HFFc6 (cell line): ENCODE results near the gene MARCHF11. TPM values are rescaled to one million over a fixed set of nuclear protein-coding genes. Genes with fewer than 3 reads are reported as not detected.

Experiments used
- DNase-seq: peaks from one replicate; pipeline ENCODE4 v3.0.0-alpha.2; 2018
- H3K27ac Mint-ChIP-seq: 2 replicates; pipeline ENCODE4 v1.8.0; 2020; ENCODE audit warnings: mild to moderate bottlenecking, mixed read lengths
- H3K27me3 Mint-ChIP-seq: 2 replicates; pipeline ENCODE4 v1.8.0; 2021; ENCODE audit warnings: mild to moderate bottlenecking, moderate library complexity, mixed read lengths; ENCODE audit not compliant: insufficient read depth
- H3K36me3 Mint-ChIP-seq: 2 replicates; pipeline ENCODE4 v1.8.0; 2021; ENCODE audit warnings: low read depth, mixed read lengths
- H3K4me1 Mint-ChIP-seq: 2 replicates; pipeline ENCODE4 v1.8.0; 2020; ENCODE audit warnings: low read depth, mixed read lengths
- H3K4me3 Mint-ChIP-seq: 2 replicates; pipeline ENCODE4 v1.8.0; 2020; ENCODE audit warnings: mild to moderate bottlenecking, moderate library complexity, mixed read lengths
- H3K9me3 Mint-ChIP-seq: 2 replicates; pipeline ENCODE4 v1.8.0; 2020; ENCODE audit warnings: mild to moderate bottlenecking, mixed read lengths
- CTCF ChIP-seq: fragments of 200-600 bp; sonication (generic); IDR thresholded peaks from 2 replicates; pipeline ENCODE4 v1.5.0; 2021; ENCODE audit warnings: antibody characterized with exemption, mild to moderate bottlenecking
- total RNA-seq, 6 experiments: library from RNA; stranded (reverse); fragmentation: NEBNext Ultra II Directional; extraction: Animal tissue kit (Norgen Biotek cat#: 25700); gene quantifications; 2 replicates in 1 of 6; 3 replicates in 5 of 6; pipeline ENCODE4 v1.2.3, GENCODE V29; 2021

The MARCHF11 gene
- total RNA-seq, 6 experiments from 2014 or later: not detected

- Mint-ChIP-seq H3K4me3 (no peak overlapping the region), H3K27ac (no peak overlapping the region), H3K9me3 (peaks cover 9% of the 10 kb centered on the region), H3K36me3 (no peaks in the 10 kb centered on the region), H3K27me3 (peaks cover 10% of the 10 kb centered on the region; the same call in 1 of the 2 replicates), H3K4me1 (no peaks in the 10 kb centered on the region)
- no peak for TF ChIP-seq CTCF
- no peak for DNase-seq
Observed at GRCh38 chr5:16178745-16179372, 732 bp downstream of the MARCHF11 start.

DNA sequence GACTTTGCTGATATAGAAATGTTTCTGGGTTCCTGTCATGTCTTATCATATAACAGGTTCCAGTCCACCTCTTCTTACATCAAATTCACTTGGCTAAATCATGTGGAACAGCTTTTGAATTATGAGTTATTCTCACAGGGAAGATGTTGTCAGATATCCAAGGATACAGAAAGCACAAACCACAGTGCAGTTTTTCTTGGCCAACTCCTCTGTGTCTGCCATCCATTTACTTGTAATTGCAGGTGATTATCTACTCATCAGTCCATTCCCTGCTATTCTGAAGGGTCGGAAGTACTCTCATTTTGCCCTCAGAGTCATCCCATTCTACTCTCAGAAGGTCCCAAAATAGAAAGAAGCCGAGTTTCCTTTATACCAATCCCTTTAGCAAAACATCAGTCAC is 10.0 kb downstream of the MARCHF11 start:
- H3K4me1 Mint-ChIP-seq: no peaks in the 10 kb centered on the region
- TF ChIP-seq CTCF: no peak
- no peaks in the 10 kb centered on the region for H3K36me3 Mint-ChIP-seq
- no peak overlapping the region for H3K4me3 Mint-ChIP-seq
- H3K9me3 Mint-ChIP-seq: no peaks in the 10 kb centered on the region
- H3K27me3 Mint-ChIP-seq: no peaks in the 10 kb centered on the region; the same call in 1 of the 2 replicates
- no peak overlapping the region for H3K27ac Mint-ChIP-seq
- no peak for DNase-seq

DNA sequence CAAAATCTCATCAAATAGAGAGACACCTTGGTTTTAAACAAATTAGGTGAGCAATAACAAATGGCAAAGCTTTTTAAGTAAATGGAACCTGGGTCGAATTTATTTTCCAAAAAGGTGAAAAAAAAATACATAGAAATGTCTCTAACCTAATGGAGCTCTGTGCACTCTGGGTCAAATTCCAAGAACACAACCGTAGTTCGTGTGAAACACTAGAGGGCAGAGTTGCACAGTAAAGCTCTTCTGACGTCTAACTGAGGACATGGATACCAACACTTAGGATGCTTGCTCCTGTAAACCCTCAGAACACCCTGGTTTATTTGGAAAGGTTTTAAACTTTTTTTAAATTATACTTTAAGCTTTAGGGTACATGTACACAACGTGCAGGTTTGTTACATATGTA is 18.9 kb downstream of the MARCHF11 start:
- H3K9me3 Mint-ChIP-seq: no peaks in the 10 kb centered on the region

DNA sequence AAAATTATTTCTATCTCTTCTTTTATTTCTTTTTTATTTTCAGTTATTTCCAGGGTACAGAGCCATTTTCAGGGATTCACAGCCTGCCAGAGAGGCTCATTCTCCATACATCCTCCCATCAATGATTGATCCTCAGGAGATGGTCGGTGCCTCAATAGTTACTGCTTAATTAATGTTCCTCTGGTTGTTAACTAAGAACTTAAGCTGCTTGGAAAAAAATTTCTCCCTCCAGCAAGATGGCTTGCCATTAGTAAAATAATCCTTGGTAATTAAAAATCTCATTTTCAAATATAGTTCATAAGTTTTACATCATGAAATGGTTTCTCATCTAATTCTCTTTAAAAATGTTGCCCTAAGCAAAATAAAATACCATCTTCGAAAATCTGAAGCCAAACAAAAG is 20.0 kb downstream of the MARCHF11 start:
- Mint-ChIP-seq H3K9me3 (no peaks in the 10 kb centered on the region), H3K27ac (no peak overlapping the region), H3K4me1 (no peaks in the 10 kb centered on the region), H3K4me3 (no peak overlapping the region), H3K36me3 (no peaks in the 10 kb centered on the region), H3K27me3 (no peaks in the 10 kb centered on the region)
- DNase-seq: no peak
- no peak for TF ChIP-seq CTCF

More for the DNA sequence above, 18.9 kb downstream of the MARCHF11 start:
- Mint-ChIP-seq H3K27me3 (no peaks in the 10 kb centered on the region), H3K4me1 (no peaks in the 10 kb centered on the region), H3K36me3 (no peaks in the 10 kb centered on the region), H3K4me3 (no peak overlapping the region), H3K27ac (no peak overlapping the region)
- peak; percentile 82 for TF ChIP-seq CTCF
- DNase-seq: peak; percentile 60

- TF ChIP-seq CTCF: no peak
- H3K27ac Mint-ChIP-seq: no peak overlapping the region
- no peak overlapping the region for H3K4me3 Mint-ChIP-seq
- DNase-seq: no peak
- H3K9me3 Mint-ChIP-seq: no peaks in the 10 kb centered on the region
- no peaks in the 10 kb centered on the region for H3K4me1 Mint-ChIP-seq
- H3K27me3 Mint-ChIP-seq: no peaks in the 10 kb centered on the region
- no peaks in the 10 kb centered on the region for H3K36me3 Mint-ChIP-seq
Observed at GRCh38 chr5:16156152-16156551, 23.4 kb downstream of the MARCHF11 start.
